Fibroblast of peridontal ligament (primary cell): Measurements from ENCODE around the gene CD4.

Experiments used
- DNase-seq: peaks from one replicate; pipeline ENCODE4 v3.0.0-alpha.2; 2010; ENCODE audit errors: extremely low read depth

CD4 gene

DNA sequence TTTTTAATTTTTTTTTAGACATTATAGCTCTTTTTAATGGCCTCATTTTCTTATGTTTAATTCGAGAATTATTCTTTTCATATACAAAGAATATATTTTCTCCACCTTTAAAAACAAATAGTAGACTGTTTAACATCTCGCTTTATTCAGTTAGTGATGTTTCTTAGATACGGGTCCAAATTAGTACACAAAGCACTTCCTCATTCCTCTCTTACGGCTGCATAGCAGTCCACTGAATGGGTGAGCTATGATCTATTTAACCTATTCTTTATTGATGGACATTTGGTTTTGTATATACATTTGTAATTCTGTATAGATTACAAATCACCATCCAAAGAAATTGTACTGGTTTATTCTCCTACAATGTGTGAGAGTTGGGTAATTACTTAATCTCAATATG, 24.0 kb downstream of the CD4 start:
- no peak for DNase-seq

DNA sequence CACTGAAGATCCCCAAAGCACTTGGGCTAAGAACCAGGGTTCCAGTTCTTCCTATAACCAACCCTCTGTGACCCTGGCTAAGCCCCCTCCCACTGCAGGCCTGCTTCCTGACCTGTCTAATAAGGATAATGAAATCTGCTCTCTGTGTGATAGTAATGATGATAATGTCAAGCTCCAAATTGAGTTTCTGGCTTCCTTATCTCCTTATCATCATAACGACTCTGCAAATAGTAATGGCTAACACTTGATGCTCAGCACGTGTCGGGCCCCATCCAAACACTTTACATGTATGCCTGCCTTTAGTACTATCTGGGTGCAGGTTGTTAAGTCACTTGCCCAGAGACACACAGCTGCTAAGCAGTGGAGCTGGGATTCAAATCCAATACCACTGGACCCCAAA, 27.3 kb downstream of the CD4 start:
- no peak for DNase-seq

GRCh38 chr12:6817098-6817497, 27.8 kb downstream of the CD4 start:
- no peak for DNase-seq

DNA sequence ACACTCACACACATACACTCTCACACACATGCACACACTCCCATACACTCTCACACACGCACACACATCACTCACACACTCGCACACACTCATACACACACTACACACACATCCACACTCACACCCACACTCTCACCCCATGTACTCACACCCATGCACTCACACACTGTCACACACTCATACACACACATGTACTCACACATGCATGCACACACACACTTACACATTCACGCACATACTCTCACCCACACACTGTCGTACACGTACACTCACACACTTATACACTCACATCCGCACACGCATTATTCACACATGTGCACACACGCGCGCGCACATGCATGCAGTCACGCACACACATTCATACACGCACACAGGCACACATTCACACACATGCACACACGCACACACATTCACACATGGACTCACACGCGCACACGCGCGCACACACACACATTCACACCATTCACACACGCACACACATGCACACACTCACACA, 28.4 kb downstream of the CD4 start:
- no peak for DNase-seq

- DNase-seq: no peak
These were observed 28.9 kb downstream of the CD4 start for GRCh38 chr12:6818222-6818621.

- DNase-seq: no peak
These were observed 29.3 kb downstream of the CD4 start for GRCh38 chr12:6818645-6819044.

- DNase-seq: no peak
These were observed 30.0 kb downstream of the CD4 start for GRCh38 chr12:6819106-6820030.

DNA sequence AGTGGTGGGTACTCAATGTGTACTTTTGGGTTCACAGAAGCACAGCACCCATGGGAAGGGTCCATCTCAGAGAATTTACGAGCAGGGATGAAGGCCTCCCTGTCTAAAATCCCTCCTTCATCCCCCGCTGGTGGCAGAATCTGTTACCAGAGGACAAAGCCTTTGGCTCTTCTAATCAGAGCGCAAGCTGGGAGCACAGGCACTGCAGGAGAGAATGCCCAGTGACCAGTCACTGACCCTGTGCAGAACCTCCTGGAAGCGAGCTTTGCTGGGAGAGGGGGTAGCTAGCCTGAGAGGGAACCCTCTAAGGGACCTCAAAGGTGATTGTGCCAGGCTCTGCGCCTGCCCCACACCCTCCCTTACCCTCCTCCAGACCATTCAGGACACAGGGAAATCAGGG, 30.8 kb downstream of the CD4 start:
- DNase-seq: no peak

DNA sequence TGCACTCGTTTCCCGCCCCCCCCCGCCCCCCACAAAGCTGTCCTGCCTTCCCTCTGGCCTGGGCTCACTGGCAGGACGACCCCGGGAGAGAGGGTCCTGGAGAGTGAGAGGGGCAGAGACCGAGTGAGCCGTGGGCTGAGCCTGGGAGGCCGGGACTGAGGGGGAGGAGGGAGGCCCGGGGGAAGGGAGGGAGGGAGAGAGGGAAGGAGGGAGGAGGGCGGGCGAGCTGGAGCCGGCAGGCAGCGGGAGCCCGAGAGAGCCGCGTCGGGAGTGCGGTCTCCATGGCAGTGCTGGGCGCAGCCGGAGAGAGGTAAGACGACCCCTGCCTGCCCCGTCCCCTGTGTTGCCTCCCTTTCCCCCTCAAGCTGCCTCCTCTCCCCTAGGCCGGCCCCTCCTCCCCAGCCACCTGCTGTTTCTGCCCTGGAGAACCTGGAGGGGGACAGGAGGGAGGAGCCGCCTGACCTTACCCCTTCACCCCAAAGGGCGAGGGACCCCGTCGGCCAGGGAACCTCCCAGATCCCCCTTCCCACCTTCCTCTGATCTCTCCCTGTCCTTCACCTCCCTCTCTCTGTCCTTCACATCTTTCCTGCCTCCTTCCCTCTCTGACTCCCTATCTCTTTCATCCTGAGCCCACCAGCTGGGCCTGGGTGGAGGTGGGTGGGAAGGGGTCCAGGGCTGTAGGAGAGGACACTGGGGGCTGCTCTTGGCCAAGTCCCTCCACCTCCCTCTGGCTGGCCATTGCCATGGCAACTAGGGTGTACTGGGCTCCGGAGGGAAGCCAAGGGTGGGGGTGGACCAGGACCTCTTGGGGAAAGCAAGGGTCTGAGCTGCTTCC, 32.5 kb downstream of the CD4 start, which contains the start of gene GPR162:
Gene GPR162 (plus strand): TSS at position 231 of the 835 bp plus-strand sequence. CDS start 2,078 bp downstream, outside the sequence.
- DNase-seq: peak; percentile 31

DNA sequence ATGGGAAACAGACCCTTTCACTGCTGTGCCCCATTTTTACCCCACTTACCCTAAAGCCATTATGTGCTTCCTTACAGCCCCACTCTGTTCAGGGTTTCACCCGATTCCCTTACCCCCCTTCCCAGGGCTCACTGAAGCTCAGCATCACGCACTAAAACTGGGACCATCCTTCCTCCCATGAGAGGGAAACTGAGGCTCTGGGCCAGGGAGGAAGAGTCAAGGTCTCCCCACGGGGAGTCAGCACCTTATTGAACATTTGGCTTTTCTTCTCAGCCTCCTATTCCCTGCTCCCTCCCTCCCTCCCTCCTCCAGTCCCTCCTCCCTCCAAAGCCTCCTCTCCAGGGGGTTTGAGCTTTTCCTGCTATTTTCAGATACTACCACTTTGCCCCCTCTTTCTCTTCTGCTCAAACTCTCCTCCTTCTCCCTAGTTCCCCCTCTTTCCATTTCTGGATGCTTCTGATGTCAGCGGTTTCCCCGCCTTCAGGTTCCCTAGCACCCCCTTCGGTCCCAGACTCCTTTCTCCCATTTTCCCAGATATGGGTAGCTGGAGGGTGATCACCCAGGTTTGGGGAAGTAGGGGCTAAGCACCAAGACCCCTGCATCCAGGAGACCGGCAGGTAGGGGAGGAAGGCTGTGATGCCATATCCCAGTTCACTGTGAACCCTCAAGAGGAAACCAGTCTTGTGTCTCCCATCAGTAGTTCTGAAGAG, 33.3 kb downstream of the CD4 start:
- DNase-seq: no peak

- DNase-seq: no peak
These were observed 34.1 kb downstream of the CD4 start for GRCh38 chr12:6823182-6824084.

- no peak for DNase-seq
These were observed 34.9 kb downstream of the CD4 start for GRCh38 chr12:6824085-6824775.

GRCh38 chr12:6824901-6825381, 35.6 kb downstream of the CD4 start:
- no peak for DNase-seq

- peak; percentile 87 for DNase-seq
These were observed 36.2 kb downstream of the CD4 start for GRCh38 chr12:6825398-6826124.

DNA sequence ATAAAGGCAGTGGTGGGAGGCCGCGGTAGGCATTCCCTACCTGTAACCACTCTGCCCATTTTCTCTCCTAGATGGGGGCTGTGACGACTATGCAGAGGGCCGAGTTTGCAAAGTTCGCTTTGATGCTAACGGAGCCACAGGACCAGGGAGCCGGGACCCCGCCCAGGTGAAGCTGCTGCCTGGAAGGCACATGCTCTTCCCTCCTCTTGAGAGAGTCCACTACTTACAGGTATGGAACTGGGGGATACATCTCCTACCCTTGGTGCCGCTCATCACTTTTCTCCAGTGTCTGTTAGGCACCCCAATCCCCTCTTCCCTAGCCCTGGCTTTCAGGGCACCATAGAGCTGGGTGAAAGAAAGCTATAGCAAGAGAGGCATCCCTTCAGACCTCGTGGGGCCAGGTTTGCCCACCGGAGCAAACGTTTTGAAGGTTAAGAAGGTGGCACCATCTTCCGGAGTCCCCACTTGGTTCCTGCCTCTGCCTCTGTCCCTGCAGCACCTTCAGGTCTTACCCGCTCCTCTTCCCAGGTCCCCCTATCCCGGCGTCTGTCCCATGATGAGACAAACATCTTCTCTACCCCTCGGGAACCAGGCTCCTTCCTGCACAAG, 36.9 kb downstream of the CD4 start:
- no peak for DNase-seq

GRCh38 chr12:6826734-6827436, 37.6 kb downstream of the CD4 start:
- no peak for DNase-seq

GRCh38 chr12:6827437-6827911, 38.1 kb downstream of the CD4 start:
- DNase-seq: peak; percentile 73
